AG10803 (cell line): ENCODE results near the gene TBC1D14.

Source experiments
- DNase-seq: peaks from one replicate; pipeline ENCODE4 v3.0.0; 2010; ENCODE audit warnings: low read depth
- H3K4me3 ChIP-seq: 2 replicates; pipeline ENCODE4 v1.5.1; 2011; ENCODE audit warnings: mild to moderate bottlenecking, low read length, control low read depth
- CTCF ChIP-seq: conservative IDR thresholded peaks from 2 replicates; pipeline ENCODE4 v1.5.1; 2011; ENCODE audit warnings: mild to moderate bottlenecking, low read length, control low read depth, inconsistent platforms

Gene TBC1D14

GRCh38 chr4:6992728-6993677 is 83.4 kb downstream of the TBC1D14 start:
- DNase-seq: peak; percentile 8
- H3K4me3 ChIP-seq: no peak overlapping the region
- TF ChIP-seq CTCF: no peak

GRCh38 chr4:6996481-6996880 is 86.9 kb downstream of the TBC1D14 start:
- no peak for DNase-seq
- H3K4me3 ChIP-seq: no peak overlapping the region
- TF ChIP-seq CTCF: no peak

GRCh38 chr4:6999172-7000086 is 89.8 kb downstream of the TBC1D14 start:
- DNase-seq: no peak
- H3K4me3 ChIP-seq: no peak overlapping the region
- no peak for TF ChIP-seq CTCF

GRCh38 chr4:7000421-7001176 is 91.0 kb downstream of the TBC1D14 start:
- no peak for DNase-seq
- TF ChIP-seq CTCF: no peak
- H3K4me3 ChIP-seq: no peak overlapping the region

GRCh38 chr4:7001271-7001670 is 91.6 kb downstream of the TBC1D14 start:
- DNase-seq: no peak
- no peak overlapping the region for H3K4me3 ChIP-seq
- no peak for TF ChIP-seq CTCF

- DNase-seq: no peak
- TF ChIP-seq CTCF: no peak
- no peak overlapping the region for H3K4me3 ChIP-seq
Measured at GRCh38 chr4:7002336-7002735, 92.7 kb downstream of the TBC1D14 start.
